ENCODE results near the gene ABHD15. TPM values are rescaled to one million over a fixed set of nuclear protein-coding genes. Genes with fewer than 3 reads are reported as not detected.
A peak's percentile ranks its signal among the peaks of the same experiment; 100 is the strongest.

ABHD15 gene
- total RNA-seq, 1 donor from 2014 or later, result 5.2 TPM

GRCh38 chr17:29611351-29612093, 44.7 kb upstream of the ABHD15 start:
- H3K27ac ChIP-seq (ENCODE audit: low read depth, low read length), result no peak overlapping the region
- H3K4me1 ChIP-seq (ENCODE audit: control insufficient read depth in 3 of 3, insufficient read depth in 3 of 3, low read length in 3 of 3), result peaks cover 36 to 46% (median 42%) of the 10 kb centered on the region in 3 donors
- no peak overlapping the region for H3K4me3 ChIP-seq (ENCODE audit: low read length in 3 of 3)
- H3K36me3 ChIP-seq (ENCODE audit: control insufficient read depth in 3 of 3, insufficient read depth in 3 of 3, low read length in 3 of 3), result peaks cover 8 to 17% (median 13%) of the 10 kb centered on the region in 3 donors
- peak overlapping the region in 1 of 3 donors; percentile 8 for H3K9ac ChIP-seq (ENCODE audit: low read depth in 1 of 3, low read length in 3 of 3)
- H3K27me3 ChIP-seq (ENCODE audit: control insufficient read depth in 3 of 3, insufficient read depth in 3 of 3, low read length in 3 of 3), result no peaks in the 10 kb centered on the region
- H3K9me3 ChIP-seq (ENCODE audit: control insufficient read depth in 3 of 3, low read length in 3 of 3), result no peaks in the 10 kb centered on the region

GRCh38 chr17:29610395-29610794, 43.6 kb upstream of the ABHD15 start:
- Histone ChIP-seq H3K9me3 (ENCODE audit: control insufficient read depth in 3 of 3, low read length in 3 of 3) (no peaks in the 10 kb centered on the region), H3K9ac (ENCODE audit: low read depth in 1 of 3, low read length in 3 of 3) (no peak overlapping the region), H3K27me3 (ENCODE audit: control insufficient read depth in 3 of 3, insufficient read depth in 3 of 3, low read length in 3 of 3) (no peaks in the 10 kb centered on the region), H3K27ac (ENCODE audit: low read depth, low read length) (no peak overlapping the region), H3K36me3 (ENCODE audit: control insufficient read depth in 3 of 3, insufficient read depth in 3 of 3, low read length in 3 of 3) (peaks cover 0 to 8% (median 7%) of the 10 kb centered on the region in 3 donors), H3K4me1 (ENCODE audit: control insufficient read depth in 3 of 3, insufficient read depth in 3 of 3, low read length in 3 of 3) (peaks cover 25 to 35% (median 32%) of the 10 kb centered on the region in 3 donors), H3K4me3 (ENCODE audit: low read length in 3 of 3) (no peak overlapping the region)

- Histone ChIP-seq H3K27me3 (ENCODE audit: control insufficient read depth in 3 of 3, insufficient read depth in 3 of 3, low read length in 3 of 3) (no peaks in the 10 kb centered on the region), H3K36me3 (ENCODE audit: control insufficient read depth in 3 of 3, insufficient read depth in 3 of 3, low read length in 3 of 3) (peaks cover 0 to 2% (median 0%) of the 10 kb centered on the region in 3 donors), H3K9me3 (ENCODE audit: control insufficient read depth in 3 of 3, low read length in 3 of 3) (no peaks in the 10 kb centered on the region), H3K9ac (ENCODE audit: low read depth in 1 of 3, low read length in 3 of 3) (peak overlapping the region in 2 of 3 donors; percentile 20 to 45), H3K27ac (ENCODE audit: low read depth, low read length) (peak overlapping the region; percentile 28), H3K4me1 (ENCODE audit: control insufficient read depth in 3 of 3, insufficient read depth in 3 of 3, low read length in 3 of 3) (peaks cover 12 to 21% (median 19%) of the 10 kb centered on the region in 3 donors), H3K4me3 (ENCODE audit: low read length in 3 of 3) (no peak overlapping the region)
Observed at GRCh38 chr17:29608986-29609385, 42.1 kb upstream of the ABHD15 start.

- no peak overlapping the region for H3K4me3 ChIP-seq (ENCODE audit: low read length in 3 of 3)
- no peak overlapping the region for H3K27ac ChIP-seq (ENCODE audit: low read depth, low read length)
- H3K36me3 ChIP-seq (ENCODE audit: control insufficient read depth in 3 of 3, insufficient read depth in 3 of 3, low read length in 3 of 3), result peaks cover 0 to 2% (median 0%) of the 10 kb centered on the region in 3 donors
- peaks cover 6 to 13% (median 10%) of the 10 kb centered on the region in 3 donors for H3K4me1 ChIP-seq (ENCODE audit: control insufficient read depth in 3 of 3, insufficient read depth in 3 of 3, low read length in 3 of 3)
- no peaks in the 10 kb centered on the region for H3K27me3 ChIP-seq (ENCODE audit: control insufficient read depth in 3 of 3, insufficient read depth in 3 of 3, low read length in 3 of 3)
- H3K9me3 ChIP-seq (ENCODE audit: control insufficient read depth in 3 of 3, low read length in 3 of 3), result no peaks in the 10 kb centered on the region
- H3K9ac ChIP-seq (ENCODE audit: low read depth in 1 of 3, low read length in 3 of 3), result no peak overlapping the region
Observed at GRCh38 chr17:29607557-29608195, 40.8 kb upstream of the ABHD15 start.

- H3K27ac ChIP-seq (ENCODE audit: low read depth, low read length), result no peak overlapping the region
- no peaks in the 10 kb centered on the region for H3K4me1 ChIP-seq (ENCODE audit: control insufficient read depth in 3 of 3, insufficient read depth in 3 of 3, low read length in 3 of 3)
- no peak overlapping the region for H3K4me3 ChIP-seq (ENCODE audit: low read length in 3 of 3)
- H3K9ac ChIP-seq (ENCODE audit: low read depth in 1 of 3, low read length in 3 of 3), result no peak overlapping the region
- no peaks in the 10 kb centered on the region for H3K36me3 ChIP-seq (ENCODE audit: control insufficient read depth in 3 of 3, insufficient read depth in 3 of 3, low read length in 3 of 3)
- no peaks in the 10 kb centered on the region for H3K9me3 ChIP-seq (ENCODE audit: control insufficient read depth in 3 of 3, low read length in 3 of 3)
- no peaks in the 10 kb centered on the region for H3K27me3 ChIP-seq (ENCODE audit: control insufficient read depth in 3 of 3, insufficient read depth in 3 of 3, low read length in 3 of 3)
Observed at GRCh38 chr17:29603109-29603674, 36.4 kb upstream of the ABHD15 start.

- Histone ChIP-seq H3K4me3 (ENCODE audit: low read length in 3 of 3) (no peak overlapping the region), H3K4me1 (ENCODE audit: control insufficient read depth in 3 of 3, insufficient read depth in 3 of 3, low read length in 3 of 3) (peaks cover 24 to 33% (median 33%) of the 10 kb centered on the region in 3 donors), H3K9me3 (ENCODE audit: control insufficient read depth in 3 of 3, low read length in 3 of 3) (no peaks in the 10 kb centered on the region), H3K27ac (ENCODE audit: low read depth, low read length) (no peak overlapping the region), H3K36me3 (ENCODE audit: control insufficient read depth in 3 of 3, insufficient read depth in 3 of 3, low read length in 3 of 3) (no peaks in the 10 kb centered on the region), H3K9ac (ENCODE audit: low read depth in 1 of 3, low read length in 3 of 3) (no peak overlapping the region), H3K27me3 (ENCODE audit: control insufficient read depth in 3 of 3, insufficient read depth in 3 of 3, low read length in 3 of 3) (no peaks in the 10 kb centered on the region)
Observed at GRCh38 chr17:29597361-29598172, 30.7 kb upstream of the ABHD15 start.

GRCh38 chr17:29596811-29597210, 30.0 kb upstream of the ABHD15 start:
- Histone ChIP-seq H3K9ac (ENCODE audit: low read depth in 1 of 3, low read length in 3 of 3) (no peak overlapping the region), H3K27me3 (ENCODE audit: control insufficient read depth in 3 of 3, insufficient read depth in 3 of 3, low read length in 3 of 3) (no peaks in the 10 kb centered on the region), H3K4me1 (ENCODE audit: control insufficient read depth in 3 of 3, insufficient read depth in 3 of 3, low read length in 3 of 3) (peaks cover 32 to 41% (median 41%) of the 10 kb centered on the region in 3 donors), H3K36me3 (ENCODE audit: control insufficient read depth in 3 of 3, insufficient read depth in 3 of 3, low read length in 3 of 3) (no peaks in the 10 kb centered on the region), H3K27ac (ENCODE audit: low read depth, low read length) (no peak overlapping the region), H3K9me3 (ENCODE audit: control insufficient read depth in 3 of 3, low read length in 3 of 3) (no peaks in the 10 kb centered on the region), H3K4me3 (ENCODE audit: low read length in 3 of 3) (no peak overlapping the region)

GRCh38 chr17:29595943-29596774, 29.3 kb upstream of the ABHD15 start:
- H3K4me1 ChIP-seq (ENCODE audit: control insufficient read depth in 3 of 3, insufficient read depth in 3 of 3, low read length in 3 of 3), result peaks cover 38 to 48% (median 47%) of the 10 kb centered on the region in 3 donors
- H3K9me3 ChIP-seq (ENCODE audit: control insufficient read depth in 3 of 3, low read length in 3 of 3), result no peaks in the 10 kb centered on the region
- no peak overlapping the region for H3K9ac ChIP-seq (ENCODE audit: low read depth in 1 of 3, low read length in 3 of 3)
- H3K27ac ChIP-seq (ENCODE audit: low read depth, low read length), result no peak overlapping the region
- H3K36me3 ChIP-seq (ENCODE audit: control insufficient read depth in 3 of 3, insufficient read depth in 3 of 3, low read length in 3 of 3), result no peaks in the 10 kb centered on the region
- no peaks in the 10 kb centered on the region for H3K27me3 ChIP-seq (ENCODE audit: control insufficient read depth in 3 of 3, insufficient read depth in 3 of 3, low read length in 3 of 3)
- no peak overlapping the region for H3K4me3 ChIP-seq (ENCODE audit: low read length in 3 of 3)

Data from skeletal muscle tissue (tissue), 4 donors.